8988T (cell line): ENCODE results near the gene SLC35B2.

Source experiments
- DNase-seq: peaks from one replicate; pipeline ENCODE4 v3.0.0; 2011

SLC35B2 gene

DNA sequence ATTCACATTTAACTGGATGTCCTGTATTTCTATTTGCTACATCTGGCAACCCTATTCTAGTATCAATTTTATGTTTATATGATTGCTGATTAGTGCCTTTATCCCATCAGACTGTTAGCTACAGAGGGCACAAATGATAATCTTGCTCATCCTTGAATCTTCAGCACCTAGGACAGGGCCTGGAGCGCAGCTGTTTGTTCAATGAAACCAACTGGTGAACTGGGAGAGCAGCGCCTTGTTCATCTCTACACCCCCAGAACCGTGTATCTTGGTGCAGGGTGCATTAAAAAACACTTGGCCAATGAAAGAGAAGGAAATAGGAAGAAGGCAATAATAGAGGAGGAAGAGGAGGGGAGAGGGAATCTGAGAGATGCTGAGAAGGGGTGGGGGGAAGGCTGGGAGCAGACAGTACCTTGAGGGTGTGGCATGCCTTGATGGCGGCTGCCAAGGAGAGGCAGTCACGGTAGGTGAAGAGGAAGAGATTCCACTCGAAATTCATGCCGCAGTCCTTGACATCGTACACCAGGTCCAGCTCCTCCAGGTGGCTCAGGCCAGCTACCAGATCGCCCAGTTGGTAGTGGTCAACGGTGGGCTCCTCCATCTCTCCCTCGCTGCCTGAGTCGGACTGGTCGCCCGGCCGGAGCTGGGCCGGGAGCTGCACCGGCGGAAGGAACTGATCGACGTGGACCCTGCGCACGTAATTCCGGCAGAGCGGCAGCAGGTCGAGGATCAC lies 28.4 kb upstream of the SLC35B2 start:
- DNase-seq: no peak

- no peak for DNase-seq
Measured at GRCh38 chr6:44284867-44285266, 27.5 kb upstream of the SLC35B2 start.

GRCh38 chr6:44284121-44284520 lies 26.8 kb upstream of the SLC35B2 start:
- DNase-seq: no peak

GRCh38 chr6:44278774-44279697 lies 21.7 kb upstream of the SLC35B2 start:
- no peak for DNase-seq

GRCh38 chr6:44278315-44278714 lies 21.0 kb upstream of the SLC35B2 start:
- no peak for DNase-seq

GRCh38 chr6:44277763-44278162 lies 20.4 kb upstream of the SLC35B2 start:
- DNase-seq: no peak

DNA sequence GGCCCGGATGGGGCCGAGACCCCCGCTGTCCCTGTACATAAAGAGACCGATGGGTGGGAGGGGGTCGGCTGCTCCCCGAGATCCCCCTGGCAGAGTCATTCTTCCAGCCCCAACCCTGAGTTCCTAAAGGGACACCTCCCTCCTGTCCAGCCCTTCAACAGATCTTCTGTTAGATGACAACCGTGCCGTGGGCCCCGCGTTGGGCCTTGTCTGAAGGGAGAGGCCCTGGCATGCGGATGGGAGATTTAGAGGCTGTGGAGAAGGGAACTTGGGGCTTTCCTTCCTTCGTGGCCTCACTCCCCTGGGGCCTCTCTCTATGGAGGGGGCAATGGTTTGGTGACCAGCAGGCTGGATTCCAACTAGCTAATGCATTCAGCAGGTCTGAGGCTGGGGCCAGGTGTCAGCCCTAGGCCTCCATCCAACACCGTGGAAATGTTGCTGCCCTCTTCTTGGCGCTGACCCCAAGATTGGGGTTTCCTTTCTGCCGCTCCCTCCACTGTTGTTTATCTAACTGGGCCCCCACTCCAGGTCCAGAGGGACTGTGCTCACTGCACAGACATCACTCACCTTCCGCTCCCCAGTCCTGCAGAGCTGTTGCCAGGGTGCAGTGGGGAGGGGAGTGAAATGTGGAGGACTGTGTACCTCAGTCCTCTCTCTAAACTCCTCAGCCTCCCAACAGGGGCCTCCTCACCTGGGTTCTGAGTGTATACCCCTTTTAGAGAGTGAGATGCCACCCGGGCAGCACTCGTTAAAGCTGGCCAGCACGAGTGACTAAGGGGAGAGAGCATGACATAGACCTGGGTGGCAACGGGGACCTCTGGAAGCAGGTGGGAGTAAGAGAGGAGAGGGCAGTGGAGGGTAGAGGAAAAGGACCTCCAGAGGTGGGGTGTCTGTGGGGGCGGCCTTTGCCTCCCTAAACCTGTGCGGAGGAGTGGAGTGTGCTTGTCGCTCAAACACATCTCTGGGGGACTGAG lies 19.6 kb upstream of the SLC35B2 start:
- DNase-seq: no peak

GRCh38 chr6:44275749-44276648 lies 18.7 kb upstream of the SLC35B2 start:
- DNase-seq: no peak

- no peak for DNase-seq
Measured at GRCh38 chr6:44275271-44275748, 18.0 kb upstream of the SLC35B2 start.

GRCh38 chr6:44273617-44274016 lies 16.3 kb upstream of the SLC35B2 start:
- no peak for DNase-seq

- DNase-seq: no peak
Measured at GRCh38 chr6:44272999-44273566, 15.8 kb upstream of the SLC35B2 start.

DNA sequence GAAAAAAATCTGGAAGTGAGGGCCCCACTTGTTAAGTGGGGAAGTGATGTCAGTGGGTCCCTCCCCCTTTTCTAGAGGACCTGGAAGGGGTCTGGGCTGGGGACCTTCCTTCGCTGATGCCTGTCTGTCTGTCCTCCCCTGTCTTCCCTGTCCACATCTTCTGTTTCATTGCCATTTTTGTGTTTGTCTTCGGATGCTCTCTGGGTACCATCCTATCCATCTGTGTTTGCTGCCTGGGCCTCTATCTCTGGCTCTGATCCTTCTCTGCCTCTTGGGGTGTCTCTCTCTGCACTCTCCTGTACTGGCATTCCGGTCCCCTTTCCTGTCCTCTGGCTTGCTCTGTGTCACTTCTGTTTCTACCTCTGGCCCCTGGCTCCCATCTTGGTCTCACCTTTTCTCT lies 15.2 kb upstream of the SLC35B2 start:
- no peak for DNase-seq

DNA sequence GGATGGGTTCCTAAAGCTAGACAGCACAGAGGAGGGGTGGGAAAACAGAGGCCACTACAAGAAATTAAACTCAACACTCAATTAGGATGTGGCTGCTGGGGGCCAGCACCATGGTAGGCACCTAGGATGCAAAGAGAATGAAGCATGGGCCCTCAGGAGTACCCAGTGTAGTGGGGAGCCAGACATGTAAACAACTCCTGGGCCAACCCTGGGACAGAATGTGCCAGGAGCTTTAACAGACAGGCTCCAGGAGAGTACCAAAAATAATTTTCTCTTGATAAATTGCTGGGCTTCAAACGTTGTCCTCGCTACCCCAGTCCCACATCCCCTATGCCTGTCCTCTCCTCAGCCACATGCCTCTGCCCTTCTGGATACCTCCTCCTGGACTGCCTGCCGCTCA lies 14.6 kb upstream of the SLC35B2 start:
- DNase-seq: no peak

GRCh38 chr6:44271406-44271723 lies 14.0 kb upstream of the SLC35B2 start:
- DNase-seq: no peak

- no peak for DNase-seq
Measured at GRCh38 chr6:44270526-44271405, 13.4 kb upstream of the SLC35B2 start.

DNA sequence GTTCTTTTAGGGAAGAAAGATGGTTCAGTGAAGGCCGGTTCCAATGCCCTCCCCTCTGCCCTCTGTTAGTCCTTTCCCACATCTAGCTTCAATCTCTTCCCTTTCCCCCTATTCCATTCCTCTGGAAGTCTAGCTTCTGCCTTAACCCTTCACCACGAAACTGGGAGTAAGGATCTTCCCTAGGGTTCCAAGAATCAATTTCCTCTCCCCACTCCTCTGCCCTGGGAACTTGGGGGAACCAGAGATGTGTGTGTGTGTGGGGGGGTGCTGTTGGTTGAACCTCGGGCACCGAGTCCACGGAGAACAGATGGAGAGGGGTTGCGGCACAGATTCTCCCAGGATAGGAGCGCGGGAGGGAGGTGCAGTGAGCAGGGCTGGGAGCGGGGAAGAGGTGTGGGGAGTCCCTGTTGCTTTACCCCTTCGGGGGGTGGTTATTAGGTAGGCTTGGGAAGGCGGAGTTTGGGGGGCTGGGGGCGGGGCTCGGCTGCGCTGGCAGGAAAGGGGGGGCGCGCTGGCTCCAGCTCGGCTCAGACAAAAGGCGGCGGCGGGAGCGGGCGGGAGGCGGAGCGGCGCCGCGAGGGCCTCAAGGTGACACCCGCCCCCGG lies 12.7 kb upstream of the SLC35B2 start, which contains the start of gene TMEM151B:
TMEM151B (plus strand) TSS at position 530 of the 605 bp plus-strand sequence. CDS start 293 bp downstream, outside the sequence.
- no peak for DNase-seq

DNA sequence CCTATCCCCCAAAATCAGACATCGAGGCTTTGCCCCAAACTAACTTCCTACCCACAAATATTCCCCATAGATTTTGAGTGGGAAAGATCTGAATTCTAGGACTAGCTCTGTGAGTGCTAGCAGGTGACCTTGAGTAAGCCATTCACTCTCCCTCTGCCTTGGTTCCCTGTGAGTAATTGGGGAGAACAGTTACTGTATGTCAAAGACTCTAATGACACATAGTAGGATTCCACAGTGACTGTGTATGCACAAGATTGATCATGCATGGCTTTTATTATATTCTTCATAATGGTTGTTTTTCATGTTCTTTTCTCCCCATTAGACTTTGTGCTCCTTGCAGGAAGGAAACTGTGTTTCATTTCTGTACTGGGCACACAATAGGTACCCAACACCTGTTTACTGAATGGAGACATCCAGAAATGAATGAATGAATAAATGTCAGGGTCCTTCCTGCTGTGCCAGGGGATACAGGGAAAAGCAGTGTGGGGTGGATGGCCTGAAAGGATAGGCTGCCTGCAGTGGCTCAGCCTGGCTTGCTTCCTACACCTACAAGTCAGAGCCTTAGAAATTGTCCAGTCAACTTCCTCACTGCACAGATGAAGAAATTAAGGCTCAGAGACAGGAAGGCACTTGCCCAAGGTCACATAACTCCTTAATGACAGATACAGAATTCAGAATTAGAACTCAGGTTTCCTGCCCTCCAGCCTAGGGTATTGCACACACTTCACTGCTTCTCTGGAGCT lies 12.0 kb upstream of the SLC35B2 start:
- no peak for DNase-seq

- DNase-seq: no peak
Measured at GRCh38 chr6:44268095-44268628, 10.8 kb upstream of the SLC35B2 start.

DNA sequence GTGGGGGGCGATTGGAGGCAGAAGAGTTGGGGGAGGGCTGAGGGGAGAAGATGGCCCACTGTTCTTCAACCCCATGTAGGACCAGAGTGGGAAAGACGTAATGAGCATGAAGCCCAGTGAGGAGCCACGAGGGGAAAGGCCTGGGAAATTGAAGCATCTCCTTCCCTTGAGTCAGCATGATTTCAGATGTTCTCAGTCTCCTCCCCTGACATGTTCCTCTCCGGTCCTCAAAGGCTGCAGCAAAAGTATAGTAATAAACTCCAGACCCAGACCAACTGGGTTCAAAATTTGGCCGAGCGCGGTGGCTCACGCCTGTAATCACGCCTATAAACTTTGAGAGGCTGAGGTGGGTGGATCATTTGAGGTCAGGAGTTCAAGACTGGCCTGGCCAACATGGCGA lies 9.9 kb upstream of the SLC35B2 start:
- no peak for DNase-seq
